Measurements from ENCODE around the gene CRELD1.
A peak's percentile ranks its signal among the peaks of the same experiment; 100 is the strongest.
"Not testable (repeated sequence)": the region's sequence is repeated elsewhere in the genome, so short reads cannot be mapped to it uniquely, and the experiment has no call there.

Gene CRELD1

GRCh38 chr3:9933561-9934234 is at the start of gene CRELD1:
Gene CRELD1, plus strand, starts transcription at chr3:9933834. Its CDS starts 605 bp downstream, at chr3:9934439.
- peak; percentile 98 for DNase-seq

GRCh38 chr3:9884555-9885165 is 49.0 kb upstream of the CRELD1 start:
- DNase-seq, result no peak

DNA sequence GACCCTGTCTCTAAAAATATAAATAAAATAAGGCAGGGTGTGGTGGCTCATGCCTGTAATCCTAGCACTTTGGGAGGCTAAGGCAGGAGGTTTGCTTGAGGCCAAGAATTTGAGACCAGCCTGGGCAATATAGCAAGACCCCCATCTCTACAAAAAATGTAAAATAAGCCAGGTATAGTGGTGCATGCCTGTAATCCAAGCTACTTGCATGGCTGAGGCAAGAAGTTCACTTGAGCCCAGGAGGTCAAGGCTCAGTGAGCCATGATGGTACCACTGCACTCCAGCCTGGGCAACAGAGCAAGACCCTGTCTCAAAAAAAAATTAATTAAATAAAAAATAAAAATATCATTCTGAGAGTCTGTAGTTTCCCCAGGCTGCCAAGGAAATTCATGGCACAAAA is 47.3 kb upstream of the CRELD1 start:
- DNase-seq, result no peak

GRCh38 chr3:9887480-9887879 is 46.2 kb upstream of the CRELD1 start:
- DNase-seq, result no peak

DNA sequence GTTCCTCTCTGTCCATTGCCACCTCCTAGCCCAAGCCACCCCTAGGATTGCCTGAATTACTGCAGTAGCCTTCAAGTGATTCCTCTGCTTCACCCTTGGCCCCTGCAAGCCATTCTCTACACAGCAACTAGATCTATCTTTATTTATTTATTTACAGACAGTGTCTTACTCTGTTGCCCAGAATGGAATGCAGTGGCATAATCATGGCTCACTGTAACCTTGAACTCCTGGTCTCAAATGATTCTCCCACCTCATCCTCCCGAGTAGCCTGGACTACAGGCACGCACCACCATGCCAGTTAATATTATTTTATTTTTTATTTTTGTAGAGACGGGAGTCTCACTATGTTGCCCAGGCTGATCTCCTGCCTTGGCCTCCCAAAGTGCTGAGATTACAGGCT is 45.1 kb upstream of the CRELD1 start:
- no peak for DNase-seq

- no peak for DNase-seq
Measured at GRCh38 chr3:9889405-9889804, 44.2 kb upstream of the CRELD1 start.

DNA sequence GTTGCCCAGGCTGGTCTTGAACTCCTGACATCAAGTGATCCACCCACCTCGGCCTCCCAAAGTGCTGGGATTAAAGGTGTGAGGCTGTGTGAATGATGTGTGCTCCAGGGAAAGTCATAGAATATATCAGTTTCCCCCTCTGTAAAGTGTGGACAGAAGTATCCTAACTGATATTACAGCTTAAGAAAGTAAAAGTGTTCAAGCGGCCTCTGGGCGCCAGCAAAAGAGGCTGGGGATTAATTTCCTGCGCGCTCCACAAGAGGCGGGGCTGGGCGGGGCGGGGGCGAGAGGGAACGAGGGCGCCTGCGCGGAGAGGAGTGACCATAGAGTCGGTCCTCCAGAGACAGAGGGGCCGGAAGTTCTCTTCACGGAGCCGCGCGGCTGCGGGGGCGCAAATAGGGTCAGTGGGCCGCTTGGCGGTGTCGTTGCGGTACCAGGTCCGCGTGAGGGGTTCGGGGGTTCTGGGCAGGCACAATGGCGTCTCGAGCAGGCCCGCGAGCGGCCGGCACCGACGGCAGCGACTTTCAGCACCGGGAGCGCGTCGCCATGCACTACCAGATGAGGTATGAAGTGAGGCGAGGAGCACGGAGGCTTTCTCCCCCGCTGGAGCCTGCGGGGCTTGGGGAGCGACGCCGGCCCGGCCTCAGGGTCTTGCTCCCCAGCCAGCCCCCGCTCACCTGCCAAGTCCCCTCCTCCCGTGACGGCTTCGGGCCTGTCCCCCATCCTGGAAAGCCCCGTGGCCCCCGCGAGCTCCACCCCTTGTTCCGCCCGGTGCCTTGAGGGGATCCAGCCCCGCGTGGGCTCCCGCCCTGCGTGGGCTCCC is 43.2 kb upstream of the CRELD1 start, which contains the start of gene JAGN1:
TSS of gene JAGN1 (plus strand) at position 362 of the 823 bp plus-strand sequence. CDS start at position 475, 113 bp downstream.
- peak; percentile 96 for DNase-seq

GRCh38 chr3:9891072-9891622 is 42.5 kb upstream of the CRELD1 start:
- no peak for DNase-seq

GRCh38 chr3:9893739-9894138 is 39.9 kb upstream of the CRELD1 start:
- no peak for DNase-seq

- not testable (repeated sequence) for DNase-seq
Measured at GRCh38 chr3:9895715-9896114, 37.9 kb upstream of the CRELD1 start.

- DNase-seq, result not testable (repeated sequence)
Measured at GRCh38 chr3:9896755-9897407, 36.8 kb upstream of the CRELD1 start.

- no peak for DNase-seq
Measured at GRCh38 chr3:9897408-9898372, 35.9 kb upstream of the CRELD1 start.

DNA sequence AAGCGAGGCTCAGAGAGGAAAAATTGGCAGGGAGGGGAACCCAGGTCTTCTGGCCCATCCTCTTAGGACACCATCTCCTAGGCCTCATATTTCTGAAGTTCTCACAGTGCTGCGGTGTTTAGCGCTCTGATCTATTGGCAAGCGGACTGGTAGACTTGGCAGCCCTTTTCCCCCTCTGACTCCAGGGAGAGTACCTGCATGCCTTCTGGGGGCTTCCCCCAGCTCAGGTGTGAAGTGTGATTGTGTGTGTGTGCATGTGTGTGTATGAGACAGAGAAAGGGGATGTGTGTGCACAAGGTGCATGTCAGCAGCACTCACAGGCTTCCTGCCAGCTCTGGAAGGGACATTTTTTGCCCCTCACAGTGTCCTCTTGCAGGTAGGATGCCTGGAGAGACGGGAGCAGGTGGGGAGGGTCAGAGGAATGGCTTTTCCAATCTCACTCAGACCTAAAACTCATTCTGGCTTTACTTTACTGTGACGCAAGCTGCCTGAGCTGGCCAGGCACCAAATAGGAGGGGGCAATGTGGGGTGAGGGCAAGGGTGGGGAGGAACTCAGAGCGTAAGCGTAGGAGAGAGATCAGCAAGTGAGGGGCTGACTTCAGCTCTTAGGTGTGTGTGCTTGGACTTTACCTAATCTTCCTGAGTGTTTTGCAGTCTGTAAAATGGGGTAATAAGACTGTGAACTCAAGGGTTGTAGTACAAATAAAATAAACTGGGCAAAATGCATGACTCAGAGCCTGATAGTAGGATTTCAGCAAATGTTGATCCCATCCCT is 35.0 kb upstream of the CRELD1 start:
- DNase-seq, result no peak

DNA sequence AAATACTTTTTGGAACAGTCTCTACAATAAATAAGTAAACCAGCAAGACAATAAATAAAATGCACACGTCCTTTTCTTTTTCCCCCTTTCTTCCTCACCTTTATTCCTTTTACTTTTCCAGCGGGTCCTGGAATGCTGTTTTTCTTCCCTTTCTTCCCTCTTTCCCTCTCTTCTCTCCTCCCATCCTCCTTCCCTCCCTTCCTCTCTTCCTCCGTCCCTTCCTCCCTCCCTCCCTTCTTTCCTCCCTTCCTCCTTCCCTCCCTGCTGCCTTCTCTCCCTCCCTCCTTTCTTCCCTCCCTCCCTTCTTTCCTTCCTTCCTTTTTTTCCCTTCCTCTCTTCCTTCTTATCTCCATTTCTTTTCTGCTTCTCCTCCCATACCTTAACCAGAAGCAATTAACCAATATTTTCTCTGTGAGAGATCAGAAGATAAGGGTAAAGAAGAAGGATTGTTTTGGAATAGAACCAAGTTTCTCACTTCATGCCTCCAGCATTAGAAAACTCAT is 34.3 kb upstream of the CRELD1 start:
- DNase-seq, result no peak

DNA sequence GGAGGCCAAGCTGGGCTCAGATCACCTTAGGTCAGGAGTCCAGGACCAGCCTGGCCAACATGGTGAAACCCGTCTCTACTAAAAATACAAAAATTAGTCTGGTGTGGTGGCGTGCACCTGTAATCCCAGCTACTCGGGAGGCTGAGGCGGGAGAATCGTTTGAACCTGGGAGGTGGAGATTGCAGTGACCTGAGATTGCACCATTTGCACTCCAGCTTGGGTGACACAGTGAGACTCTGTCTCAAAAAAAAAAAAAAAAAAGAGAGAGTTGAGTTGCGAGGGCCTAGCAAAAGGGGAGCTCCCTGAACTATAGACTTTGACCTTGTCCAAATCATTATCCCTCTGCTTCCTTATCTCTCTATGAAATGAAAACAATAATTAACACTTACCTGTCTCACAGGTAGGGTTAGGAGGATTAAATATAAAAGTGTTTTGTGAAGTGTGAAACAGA is 32.6 kb upstream of the CRELD1 start:
- DNase-seq, result not testable (repeated sequence)

DNA sequence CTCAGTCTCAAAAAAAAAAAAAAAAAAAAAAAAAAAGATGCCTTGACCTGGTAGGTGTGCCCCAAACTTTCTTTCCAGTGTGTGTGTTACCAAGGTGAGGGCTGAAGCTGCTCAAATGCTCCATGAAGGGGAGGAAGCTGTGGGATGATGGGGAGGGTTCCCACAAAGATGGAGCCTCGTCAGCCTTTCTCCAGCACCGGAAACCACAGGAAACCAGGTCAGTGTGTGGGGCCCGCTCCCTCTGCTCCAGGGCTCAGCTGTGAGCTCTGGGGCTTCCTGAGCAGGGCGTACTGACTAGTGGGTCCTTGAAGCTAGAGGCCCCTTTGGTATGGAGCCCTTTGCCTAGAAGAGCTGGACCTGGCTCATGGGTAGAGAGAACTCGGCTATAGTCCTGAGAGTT is 31.7 kb upstream of the CRELD1 start:
- DNase-seq, result no peak

DNA sequence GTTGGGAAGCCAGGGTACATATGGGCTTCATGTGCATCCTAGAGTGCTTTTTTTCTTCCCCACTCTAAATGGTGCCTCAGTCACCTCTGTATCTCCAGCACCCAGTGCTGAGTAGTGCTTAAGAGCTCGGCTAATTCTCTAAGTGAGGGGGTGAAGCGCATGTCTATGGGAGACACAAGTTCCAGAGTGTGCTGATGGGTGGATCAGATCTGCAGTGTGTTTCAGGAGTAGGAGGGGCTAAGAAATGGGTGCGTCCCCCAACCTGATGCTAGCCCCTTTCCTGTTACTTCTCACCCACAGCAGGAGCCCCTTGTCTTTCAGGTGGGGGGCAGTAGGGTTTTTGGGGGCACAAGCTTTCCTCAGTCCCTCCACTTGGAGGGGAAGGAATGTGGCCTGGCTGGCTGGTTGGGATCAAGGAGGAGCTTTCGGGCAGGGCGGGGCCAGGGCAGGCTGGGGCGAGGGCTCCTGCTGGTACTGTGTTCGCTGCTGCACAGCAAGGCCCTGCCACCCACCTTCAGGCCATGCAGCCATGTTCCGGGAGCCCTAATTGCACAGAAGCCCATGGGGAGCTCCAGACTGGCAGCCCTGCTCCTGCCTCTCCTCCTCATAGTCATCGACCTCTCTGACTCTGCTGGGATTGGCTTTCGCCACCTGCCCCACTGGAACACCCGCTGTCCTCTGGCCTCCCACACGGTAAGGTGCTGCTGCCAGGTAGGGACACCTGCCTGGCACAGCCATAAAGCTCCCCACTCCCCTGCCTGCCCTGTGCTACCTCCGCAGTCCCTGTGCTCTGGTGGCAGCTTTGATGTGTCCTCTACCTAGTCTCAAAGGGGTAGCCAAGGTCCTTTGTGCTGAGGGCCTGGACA is 31.0 kb upstream of the CRELD1 start, which contains the start of gene IL17RE:
TSS of gene IL17RE (plus strand) at position 477 of the 866 bp plus-strand sequence. CDS start at position 562, 85 bp downstream.
- DNase-seq, result no peak

- no peak for DNase-seq
Measured at GRCh38 chr3:9903238-9903624, 30.4 kb upstream of the CRELD1 start.

- no peak for DNase-seq
Measured at GRCh38 chr3:9903904-9904303, 29.7 kb upstream of the CRELD1 start.

Data from right forelimb (tissue), 1 donor.